LNCAP (cell line): Measurements from ENCODE around the gene CACTIN.

ENCODE experiments used
- TF ChIP-seq, protein P1 (sequence below): fragments of 450-650 bp; IDR thresholded peaks from 2 replicates; pipeline ENCODE4 v1.5.1; 2017; ENCODE audit warnings: mild to moderate bottlenecking

Gene CACTIN

DNA sequence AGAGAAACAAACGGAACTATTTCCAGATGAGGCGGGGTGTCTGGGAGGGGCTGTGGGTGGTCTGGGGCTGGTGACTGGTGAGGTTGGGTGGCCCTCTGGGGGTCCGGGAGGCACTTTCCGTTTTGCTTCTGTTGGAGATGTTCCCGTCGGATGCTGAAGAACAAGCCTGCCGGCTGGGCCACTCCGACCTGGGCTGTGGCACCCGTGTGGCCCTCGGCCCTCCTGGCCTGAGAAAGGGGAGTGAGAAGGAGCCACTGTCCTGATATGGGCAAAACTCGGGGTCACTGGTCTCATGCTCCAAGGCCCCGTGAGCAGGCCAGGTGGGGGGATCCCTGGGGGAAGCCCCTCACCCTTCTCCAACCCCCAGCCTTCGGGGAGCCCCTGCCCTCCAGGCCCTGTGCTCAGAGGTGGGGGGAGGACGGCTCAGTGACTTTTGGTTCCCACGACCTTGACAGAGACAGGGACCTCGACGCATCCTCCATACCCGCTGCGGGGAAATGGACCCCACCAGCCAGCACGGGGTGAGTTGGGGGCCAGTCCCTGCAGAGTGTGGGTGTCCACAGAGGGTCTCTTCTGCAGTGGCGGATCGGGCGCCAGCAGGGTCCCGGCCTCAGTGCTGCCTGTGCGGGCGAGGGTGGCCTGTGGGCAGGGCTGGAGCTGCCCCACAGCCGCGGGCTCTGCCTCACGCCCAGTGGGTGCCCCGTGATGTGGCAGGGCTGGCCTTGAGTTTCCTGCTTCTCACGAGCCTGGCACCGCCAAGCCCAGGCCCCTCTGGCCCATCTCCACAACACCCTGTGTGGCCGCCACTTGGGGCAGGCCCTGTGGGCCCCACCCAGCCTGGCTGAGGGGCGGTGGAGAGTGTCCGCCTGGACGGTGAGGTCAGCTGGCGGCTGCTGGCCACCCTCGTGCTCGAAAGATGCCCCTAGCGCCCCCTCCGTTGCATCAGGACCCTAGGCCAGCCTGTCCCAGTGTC lies 15.6 kb downstream of the CACTIN start:
- TF ChIP-seq, protein P1, sequence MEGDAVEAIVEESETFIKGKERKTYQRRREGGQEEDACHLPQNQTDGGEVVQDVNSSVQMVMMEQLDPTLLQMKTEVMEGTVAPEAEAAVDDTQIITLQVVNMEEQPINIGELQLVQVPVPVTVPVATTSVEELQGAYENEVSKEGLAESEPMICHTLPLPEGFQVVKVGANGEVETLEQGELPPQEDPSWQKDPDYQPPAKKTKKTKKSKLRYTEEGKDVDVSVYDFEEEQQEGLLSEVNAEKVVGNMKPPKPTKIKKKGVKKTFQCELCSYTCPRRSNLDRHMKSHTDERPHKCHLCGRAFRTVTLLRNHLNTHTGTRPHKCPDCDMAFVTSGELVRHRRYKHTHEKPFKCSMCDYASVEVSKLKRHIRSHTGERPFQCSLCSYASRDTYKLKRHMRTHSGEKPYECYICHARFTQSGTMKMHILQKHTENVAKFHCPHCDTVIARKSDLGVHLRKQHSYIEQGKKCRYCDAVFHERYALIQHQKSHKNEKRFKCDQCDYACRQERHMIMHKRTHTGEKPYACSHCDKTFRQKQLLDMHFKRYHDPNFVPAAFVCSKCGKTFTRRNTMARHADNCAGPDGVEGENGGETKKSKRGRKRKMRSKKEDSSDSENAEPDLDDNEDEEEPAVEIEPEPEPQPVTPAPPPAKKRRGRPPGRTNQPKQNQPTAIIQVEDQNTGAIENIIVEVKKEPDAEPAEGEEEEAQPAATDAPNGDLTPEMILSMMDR = no peak

DNA sequence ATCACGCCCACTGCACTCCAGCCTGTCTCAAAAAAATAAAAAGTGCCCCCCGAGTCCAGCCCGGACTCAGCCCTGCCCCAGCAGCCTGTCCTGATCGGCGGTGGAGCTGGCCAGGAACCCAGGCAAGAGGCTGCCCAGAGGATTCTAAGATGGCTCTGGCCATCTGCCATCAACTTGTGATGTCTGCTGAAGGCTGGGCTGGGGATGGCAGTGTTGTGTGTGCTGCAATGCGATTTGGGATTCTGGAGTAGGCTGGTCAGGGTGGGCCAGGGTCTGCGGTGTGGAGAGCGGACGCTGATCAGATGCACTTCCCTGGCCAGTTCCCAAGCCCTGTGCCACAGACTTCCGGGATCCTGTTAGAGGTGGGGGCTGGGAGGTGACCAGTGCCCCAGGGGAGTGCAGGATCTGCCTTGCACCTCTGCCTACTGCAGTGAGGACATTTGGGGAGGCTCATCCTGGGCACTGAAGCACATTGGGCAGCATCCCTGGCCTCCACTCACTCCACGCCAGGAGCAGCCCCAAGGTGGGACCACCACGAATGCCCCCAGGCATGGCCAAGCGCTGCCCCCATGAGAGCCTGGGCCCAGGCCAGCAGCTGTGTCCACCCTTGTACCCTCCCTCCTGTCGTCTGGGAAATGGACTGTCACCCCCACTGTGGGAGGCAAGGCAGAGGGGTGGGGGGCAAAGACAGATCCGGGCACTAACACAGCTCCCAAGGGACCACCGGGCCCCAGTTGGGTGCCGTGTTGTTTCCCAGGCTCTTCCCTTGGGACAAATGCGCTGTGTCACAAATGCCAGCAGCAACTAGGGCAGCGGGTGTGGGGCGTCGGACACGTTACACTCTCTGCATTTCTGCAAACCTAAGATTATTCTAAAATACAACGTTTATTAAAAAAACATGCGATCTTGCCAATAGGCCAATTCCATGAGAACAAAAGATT lies 16.5 kb downstream of the CACTIN start:
- TF ChIP-seq, protein P1 = no peak

DNA sequence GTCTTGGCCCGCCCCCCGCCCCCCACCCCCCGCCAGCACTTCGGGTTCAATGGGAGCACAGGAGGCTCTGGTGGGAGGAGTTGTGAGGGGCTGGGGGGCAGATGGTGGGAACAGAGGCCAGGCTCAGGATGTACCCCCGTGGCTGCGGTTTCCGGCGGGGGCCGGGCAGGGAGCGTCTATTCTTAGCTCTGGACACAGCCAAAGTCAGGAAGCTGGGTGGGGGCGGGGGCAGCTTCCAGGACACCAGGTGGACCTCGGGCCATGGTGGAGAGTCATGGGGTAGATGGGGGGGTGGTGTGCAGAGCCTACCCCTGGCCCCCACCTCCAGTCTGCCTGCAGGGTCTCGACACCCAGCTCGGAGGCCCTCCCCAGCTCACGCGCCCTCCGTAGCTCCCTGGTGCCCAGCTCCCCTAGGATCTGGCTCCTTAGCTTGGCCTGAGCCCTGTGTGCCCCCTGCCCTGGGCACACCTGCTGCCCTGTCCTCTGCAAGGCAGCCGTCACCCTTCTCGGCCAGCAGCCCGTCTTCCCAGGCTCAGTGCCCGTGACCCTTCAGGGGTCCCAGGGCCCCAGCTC lies 17.8 kb downstream of the CACTIN start:
- TF ChIP-seq, protein P1 = no peak

DNA sequence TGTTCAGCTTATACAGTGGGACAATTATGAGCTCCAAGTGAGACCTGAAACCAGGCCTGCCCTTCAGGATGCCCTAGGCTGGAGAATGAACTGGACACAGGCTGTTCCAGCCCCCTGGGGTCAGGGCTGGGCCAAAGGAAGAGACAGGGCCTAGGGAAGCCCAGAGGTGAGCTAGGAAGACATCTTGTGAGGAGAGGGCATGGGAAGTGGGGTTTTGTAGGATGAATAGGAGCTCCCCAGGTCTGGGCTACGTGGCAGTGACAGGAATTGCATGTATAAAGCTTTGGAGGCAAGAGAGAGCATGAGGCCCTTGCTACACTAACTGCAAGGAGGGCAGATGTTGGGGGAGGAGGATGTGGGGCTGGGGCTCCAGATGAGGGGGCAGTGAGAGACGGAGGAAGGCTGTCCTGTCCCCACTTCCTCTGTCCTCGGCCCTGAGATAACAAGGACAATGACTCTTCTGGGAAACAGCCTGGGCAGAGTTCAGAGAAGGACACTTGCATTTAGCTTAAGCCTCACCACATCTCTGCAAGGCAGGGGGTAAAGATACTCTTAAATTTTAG lies 18.4 kb downstream of the CACTIN start:
- TF ChIP-seq, protein P1 = no peak

DNA sequence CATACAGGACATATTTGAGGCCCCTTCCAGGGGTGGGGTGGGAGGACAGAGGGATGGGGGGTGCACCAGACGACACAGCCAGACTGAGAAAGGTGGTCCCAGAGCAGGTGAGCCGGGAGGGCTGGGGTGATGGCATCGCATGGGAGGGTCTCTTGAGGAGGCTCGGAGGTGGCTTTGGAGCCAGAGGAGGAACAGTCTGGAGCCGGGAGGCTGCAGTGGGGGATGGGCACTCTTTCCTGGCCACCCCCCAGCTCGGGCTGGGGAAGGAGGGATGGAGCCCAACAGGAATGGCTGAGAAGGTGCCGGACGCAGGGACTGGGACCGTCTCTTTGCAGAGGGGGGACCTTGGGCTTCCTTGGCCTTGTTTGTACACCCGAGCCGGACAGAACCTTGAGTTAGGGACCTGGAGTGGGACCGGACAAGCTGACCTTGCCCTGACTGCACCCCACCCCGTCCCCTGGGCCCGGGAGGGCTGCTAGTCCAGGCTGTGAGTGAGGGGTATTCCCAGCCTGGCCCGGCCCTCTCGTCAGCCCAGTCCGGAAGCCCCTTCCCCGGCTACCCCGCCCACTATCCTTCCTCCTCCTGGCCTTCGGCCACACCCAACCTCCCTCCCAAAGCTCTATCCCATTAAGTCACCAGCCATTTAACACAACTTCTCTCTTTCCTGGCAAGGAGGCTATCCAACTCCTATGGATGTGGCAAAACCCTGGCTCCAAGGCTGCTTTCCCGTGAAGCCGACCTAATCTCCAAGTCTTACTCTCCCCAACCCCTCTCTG lies 19.1 kb downstream of the CACTIN start:
- TF ChIP-seq, protein P1 = no peak

DNA sequence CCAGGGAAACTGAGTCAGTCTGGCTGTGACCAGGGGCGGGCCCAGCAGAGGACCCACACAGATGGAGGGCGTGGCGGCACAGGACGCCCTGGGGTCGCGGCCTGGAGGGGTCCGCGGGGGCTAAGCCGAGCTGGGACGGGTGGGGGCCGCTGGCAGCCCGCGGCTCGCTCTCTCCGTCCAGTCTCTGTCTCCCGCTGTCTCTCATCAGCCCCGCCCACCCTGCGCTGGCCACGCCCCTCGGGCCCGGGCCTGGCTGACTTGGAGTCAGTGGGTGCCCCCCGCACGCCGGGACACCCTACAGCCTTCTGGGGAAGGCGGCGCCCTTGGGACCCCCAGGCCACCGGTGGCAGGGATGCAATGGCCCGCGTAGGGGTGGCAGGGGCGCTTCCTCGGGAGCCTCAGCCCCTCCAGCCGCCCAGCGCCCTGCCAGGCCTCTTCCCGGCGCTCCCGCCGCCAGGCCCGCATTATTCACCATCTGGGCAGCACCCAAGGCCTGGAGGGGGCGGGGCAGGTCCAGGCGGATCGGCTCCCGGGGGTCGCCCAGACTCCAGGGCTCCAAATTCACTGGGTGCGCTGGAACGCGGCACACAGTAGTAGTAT lies 19.8 kb downstream of the CACTIN start, which contains the start of gene TBXA2R:
TBXA2R (minus strand) TSS at position 186 of the 600 bp plus-strand sequence. CDS start 6,241 bp downstream, outside the sequence.
- TF ChIP-seq, protein P1 = no peak
